ENCODE results near the gene SF3B4. TPM values are rescaled to one million over a fixed set of nuclear protein-coding genes. Genes with fewer than 3 reads are reported as not detected.
A peak's percentile ranks its signal among the peaks of the same experiment; 100 is the strongest.
"Not testable (repeated sequence)": the region's sequence is repeated elsewhere in the genome, so short reads cannot be mapped to it uniquely, and the experiment has no call there.

The SF3B4 gene, protein sequence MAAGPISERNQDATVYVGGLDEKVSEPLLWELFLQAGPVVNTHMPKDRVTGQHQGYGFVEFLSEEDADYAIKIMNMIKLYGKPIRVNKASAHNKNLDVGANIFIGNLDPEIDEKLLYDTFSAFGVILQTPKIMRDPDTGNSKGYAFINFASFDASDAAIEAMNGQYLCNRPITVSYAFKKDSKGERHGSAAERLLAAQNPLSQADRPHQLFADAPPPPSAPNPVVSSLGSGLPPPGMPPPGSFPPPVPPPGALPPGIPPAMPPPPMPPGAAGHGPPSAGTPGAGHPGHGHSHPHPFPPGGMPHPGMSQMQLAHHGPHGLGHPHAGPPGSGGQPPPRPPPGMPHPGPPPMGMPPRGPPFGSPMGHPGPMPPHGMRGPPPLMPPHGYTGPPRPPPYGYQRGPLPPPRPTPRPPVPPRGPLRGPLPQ
- 20.0 and 29.4 TPM in 2 replicates for total RNA-seq (2014; rRNA removed; shearing (Covaris generic))
- polyA plus RNA-seq (2014; cell fraction: nucleus; rRNA removed): 20.4 and 21.6 TPM in 2 replicates

DNA sequence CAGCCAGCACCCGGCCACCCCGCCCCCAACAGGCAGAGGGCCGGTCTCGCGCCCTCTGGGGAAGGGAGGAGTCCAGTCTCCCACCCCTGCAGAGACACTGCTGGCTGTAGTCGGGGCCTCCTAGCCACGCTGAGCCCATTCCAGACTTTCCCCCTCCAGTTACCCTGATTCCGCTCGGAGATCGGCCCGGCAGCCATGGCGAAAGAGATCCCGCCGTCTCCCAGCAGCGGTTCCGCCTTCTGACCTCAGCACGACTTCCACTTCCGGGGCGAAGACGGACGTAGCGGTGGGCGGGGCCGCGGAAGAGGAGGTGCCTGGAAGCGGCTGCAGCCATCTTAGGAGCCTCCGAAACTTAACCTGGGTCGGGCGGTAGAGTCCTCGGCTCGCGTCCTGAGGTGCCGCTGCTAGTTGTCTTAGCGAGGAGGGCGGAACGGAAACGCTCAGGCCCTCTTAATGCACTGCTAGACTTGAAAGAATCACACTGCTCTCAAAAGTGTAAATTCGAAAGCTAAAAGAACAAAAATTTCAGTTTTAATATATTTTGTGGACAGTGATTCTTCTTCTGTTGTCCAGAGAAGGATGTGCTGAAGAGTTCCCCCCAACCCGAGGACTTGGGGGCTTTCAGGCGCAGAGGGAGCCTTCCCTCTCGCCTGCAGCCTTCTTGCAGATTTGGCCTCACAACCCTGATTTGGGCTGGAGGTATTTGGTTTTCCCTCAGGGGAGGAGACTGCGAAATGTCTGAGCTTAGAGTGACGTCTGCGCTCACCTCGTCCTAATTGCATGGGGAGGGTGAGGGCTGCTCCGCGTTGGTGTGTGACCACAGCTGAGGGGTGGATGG lies at the start of gene SF3B4:
Gene SF3B4, minus strand, starts transcription at position 241 of the 838 bp plus-strand sequence. Its CDS starts 44 bp downstream, at position 197.
- peak; percentile 94 for DNase-seq (ENCODE audit: extremely low read depth, low read depth)

GRCh38 chr1:149977345-149977744 lies 49.7 kb upstream of the SF3B4 start:
- DNase-seq (ENCODE audit: extremely low read depth, low read depth): no peak

GRCh38 chr1:149972547-149972946 lies 44.9 kb upstream of the SF3B4 start:
- DNase-seq (ENCODE audit: extremely low read depth, low read depth): no peak

- no peak for DNase-seq (ENCODE audit: extremely low read depth, low read depth)
These were observed 40.0 kb upstream of the SF3B4 start for GRCh38 chr1:149967646-149968045.

DNA sequence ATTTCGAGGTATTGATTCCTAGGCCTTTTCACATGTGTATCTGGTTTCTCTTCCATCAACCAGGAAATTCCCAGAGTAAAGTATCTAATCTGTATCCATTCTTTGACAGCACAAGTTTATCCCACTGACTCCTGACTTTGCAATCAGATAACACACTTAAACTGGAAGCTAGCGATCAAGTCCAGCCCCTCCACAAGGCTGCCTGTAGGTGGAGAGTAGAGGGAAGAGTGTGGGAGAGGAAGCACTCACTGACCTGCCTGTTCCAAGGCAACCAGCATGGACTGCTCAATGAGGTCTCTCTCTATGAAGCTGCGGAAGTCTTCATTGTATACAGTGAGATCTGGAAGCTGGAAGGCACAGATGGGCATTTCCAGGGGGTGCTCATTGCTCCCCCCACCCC lies 39.4 kb upstream of the SF3B4 start:
- no peak for DNase-seq (ENCODE audit: extremely low read depth, low read depth)

- no peak for DNase-seq (ENCODE audit: extremely low read depth, low read depth)
These were observed 38.8 kb upstream of the SF3B4 start for GRCh38 chr1:149966405-149966804.

GRCh38 chr1:149965440-149965839 lies 37.8 kb upstream of the SF3B4 start:
- no peak for DNase-seq (ENCODE audit: extremely low read depth, low read depth)

- DNase-seq (ENCODE audit: extremely low read depth, low read depth): no peak
These were observed 35.8 kb upstream of the SF3B4 start for GRCh38 chr1:149963358-149963757.

GRCh38 chr1:149962736-149963135 lies 35.1 kb upstream of the SF3B4 start:
- no peak for DNase-seq (ENCODE audit: extremely low read depth, low read depth)

DNA sequence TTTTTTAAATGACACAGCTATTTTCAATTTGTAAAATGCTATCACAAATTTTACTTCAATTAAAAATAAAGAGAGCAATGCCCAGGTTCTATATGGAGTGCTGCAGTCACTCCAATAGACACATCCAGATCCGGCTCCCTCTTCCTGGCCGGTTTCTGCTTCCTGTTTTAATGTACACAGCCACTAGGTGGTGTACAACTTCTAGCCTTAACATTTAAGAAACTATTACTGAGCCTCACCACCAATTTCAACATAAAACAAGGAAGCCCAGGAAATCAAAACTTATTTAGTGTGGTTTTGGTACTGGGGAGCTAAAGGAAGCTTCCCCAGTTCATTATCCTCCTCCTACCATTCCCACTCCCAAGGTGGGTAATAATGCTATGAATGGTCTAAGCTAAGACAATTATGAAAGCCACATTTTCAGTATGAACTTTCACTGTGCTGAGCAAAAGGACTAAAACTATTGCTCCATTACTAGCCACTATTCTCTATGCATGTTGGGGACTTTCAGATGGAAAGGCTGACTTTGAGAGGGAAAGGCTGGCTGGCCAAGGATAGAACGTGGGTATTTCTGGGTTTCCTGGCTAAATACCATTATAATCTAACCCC lies 34.5 kb upstream of the SF3B4 start:
- DNase-seq (ENCODE audit: extremely low read depth, low read depth): peak; percentile 78

DNA sequence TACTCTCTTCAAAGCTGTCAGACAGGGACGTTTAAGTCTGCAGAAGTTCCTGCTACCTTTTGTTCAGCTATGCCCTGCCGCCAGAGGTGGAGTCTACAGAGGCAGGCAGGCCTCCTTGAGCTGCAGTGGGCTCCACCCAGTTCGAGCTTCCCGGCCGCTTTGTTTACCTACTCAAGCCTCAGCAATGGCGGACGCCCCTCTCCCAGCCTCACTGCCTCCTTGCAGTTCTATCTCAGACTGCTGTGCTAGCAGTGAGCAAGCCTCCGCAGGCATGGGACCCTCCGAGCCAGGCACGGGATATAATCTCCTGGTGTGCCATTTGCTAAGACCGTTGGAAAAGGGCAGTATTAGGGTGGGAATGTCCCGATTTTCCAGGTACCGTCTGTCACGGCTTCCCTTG lies 29.9 kb upstream of the SF3B4 start:
- DNase-seq (ENCODE audit: extremely low read depth, low read depth): not testable (repeated sequence)

DNA sequence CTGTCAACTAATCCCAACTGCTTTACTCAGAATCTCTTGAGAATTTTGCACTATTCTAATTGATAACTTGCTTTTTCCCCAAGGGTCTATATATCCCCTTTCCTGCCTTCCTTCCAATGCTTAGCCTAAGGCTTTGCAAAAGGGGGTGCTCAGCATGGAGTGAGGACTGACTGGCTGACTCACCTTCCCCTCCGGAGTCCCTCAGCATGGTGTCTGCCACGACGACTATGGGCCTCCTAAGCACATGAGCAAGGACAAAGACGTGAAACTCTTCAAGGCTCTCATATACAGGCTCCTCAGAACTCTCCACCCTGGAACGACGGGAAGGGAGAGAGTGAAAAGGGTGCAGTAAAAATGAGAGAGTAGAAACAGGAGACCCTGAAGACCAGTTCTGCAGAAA lies 22.3 kb upstream of the SF3B4 start:
- DNase-seq (ENCODE audit: extremely low read depth, low read depth): no peak

DNA sequence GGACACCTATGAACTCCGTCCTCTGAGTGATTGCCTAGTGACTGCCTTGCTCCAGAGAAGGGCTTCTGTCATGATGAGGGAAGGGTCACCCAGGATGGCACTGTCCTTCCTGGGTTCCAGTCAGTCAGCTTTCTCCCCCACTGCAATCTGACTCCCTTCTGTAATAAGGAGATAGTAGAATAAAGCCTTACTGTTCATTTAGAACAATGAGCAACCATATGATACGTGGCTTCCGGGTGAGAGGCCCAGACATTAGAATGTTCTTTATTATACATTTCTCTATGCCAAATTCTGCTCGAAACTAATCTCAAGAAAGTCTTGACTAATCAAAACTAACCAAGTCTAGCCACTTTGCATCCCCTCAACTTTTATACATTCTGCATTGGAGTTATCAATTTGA lies 17.6 kb upstream of the SF3B4 start:
- DNase-seq (ENCODE audit: extremely low read depth, low read depth): no peak

- no peak for DNase-seq (ENCODE audit: extremely low read depth, low read depth)
These were observed 15.3 kb upstream of the SF3B4 start for GRCh38 chr1:149942885-149943284.

GRCh38 chr1:149942207-149942606 lies 14.6 kb upstream of the SF3B4 start:
- DNase-seq (ENCODE audit: extremely low read depth, low read depth): peak; percentile 57

- no peak for DNase-seq (ENCODE audit: extremely low read depth, low read depth)
These were observed 12.8 kb upstream of the SF3B4 start for GRCh38 chr1:149940427-149940826.

GRCh38 chr1:149938668-149939003 lies 11.0 kb upstream of the SF3B4 start:
- not testable (repeated sequence) for DNase-seq (ENCODE audit: extremely low read depth, low read depth)

- DNase-seq (ENCODE audit: extremely low read depth, low read depth): no peak
These were observed 10.2 kb upstream of the SF3B4 start for GRCh38 chr1:149937759-149938158.

GRCh38 chr1:149936992-149937705 lies 9.5 kb upstream of the SF3B4 start:
- DNase-seq (ENCODE audit: extremely low read depth, low read depth): peak; percentile 51

GRCh38 chr1:149936170-149936991 lies 8.8 kb upstream of the SF3B4 start, which contains the start of gene MTMR11:
MTMR11 (minus strand) TSS chr1:149936879; CDS start chr1:149936647, 232 bp downstream.
- DNase-seq (ENCODE audit: extremely low read depth, low read depth): peak; percentile 30

All from NCI-H460 (cell line).